IMR-90 (cell line): Measurements from ENCODE around the gene XRCC4.

Experiments used
- CEBPB ChIP-seq: IDR thresholded peaks from 2 replicates; pipeline ENCODE4 v1.6.1; 2012; ENCODE audit warnings: low read depth, low read length, improper control_type of control experiment
- CHD1 ChIP-seq: IDR thresholded peaks from 2 replicates; pipeline ENCODE4 v1.6.1; 2012; ENCODE audit warnings: low read depth, low read length, improper control_type of control experiment
- CTCF ChIP-seq: conservative IDR thresholded peaks from 2 replicates; pipeline ENCODE4 v1.5.1; 2012; ENCODE audit warnings: mild to moderate bottlenecking, low read depth, low read length, improper control_type of control experiment
- ELK1 ChIP-seq: fragments of 150-350 bp; IDR thresholded peaks from 2 replicates; pipeline ENCODE4 v1.6.1; 2016; ENCODE audit warnings: low read depth, mild to moderate bottlenecking, low read length, moderate library complexity, borderline replicate concordance
- MAFK ChIP-seq: IDR thresholded peaks from 2 replicates; pipeline ENCODE4 v1.6.1; 2012; ENCODE audit warnings: low read depth, low read length, improper control_type of control experiment
- MXI1 ChIP-seq: IDR thresholded peaks from 2 replicates; pipeline ENCODE4 v1.6.1; 2012; ENCODE audit warnings: low read depth, mild to moderate bottlenecking, low read length, moderate library complexity, borderline replicate concordance
- NFE2L2 ChIP-seq: fragments of 150-350 bp; IDR thresholded peaks from 2 replicates; pipeline ENCODE4 v1.6.1; 2016; ENCODE audit warnings: low read depth, mild to moderate bottlenecking, low read length
- POLR2A ChIP-seq: IDR thresholded peaks from 2 replicates; pipeline ENCODE4 v1.6.1; 2012; ENCODE audit warnings: mild to moderate bottlenecking, low read depth, low read length
- RAD21 ChIP-seq: IDR thresholded peaks from 2 replicates; pipeline ENCODE4 v1.6.1; 2012; ENCODE audit warnings: low read length, improper control_type of control experiment
- SMC3 ChIP-seq: fragments of 150-350 bp; IDR thresholded peaks from 2 replicates; pipeline ENCODE4 v1.6.1; 2016; ENCODE audit warnings: low read depth, mild to moderate bottlenecking, antibody characterized with exemption, low read length, moderate library complexity
- USF2 ChIP-seq: fragments of 150-350 bp; IDR thresholded peaks from 2 replicates; pipeline ENCODE4 v1.6.1; 2017; ENCODE audit warnings: mild to moderate bottlenecking, antibody characterized with exemption, low read length, low read depth

- TF ChIP-seq CTCF (no peak), POLR2A (no peak), SMC3 (no peak), NFE2L2 (no peak), ELK1 (no peak), USF2 (no peak), RAD21 (no peak), MAFK (no peak), CEBPB (no peak), CHD1 (no peak), MXI1 (no peak)
Observed at GRCh38 chr5:83299353-83299752, 222.0 kb downstream of the XRCC4 start.
